Endodermal cell (in vitro differentiated cells): ENCODE measurements around the gene CLEC2L. TPM values are rescaled to one million over a fixed set of nuclear protein-coding genes. Genes with fewer than 3 reads are reported as not detected.

Experiments used
- DNase-seq: peaks from one replicate; pipeline ENCODE4 v3.0.0-alpha.2; 2017
- H3K27ac ChIP-seq: 2 replicates; pipeline ENCODE4 v1.5.1; 2013; ENCODE audit warnings: mild to moderate bottlenecking, low read depth, low read length, moderate library complexity
- H3K27me3 ChIP-seq: 2 replicates; pipeline ENCODE4 v1.6.1; 2013; ENCODE audit warnings: mild to moderate bottlenecking, low read length, moderate library complexity; ENCODE audit not compliant: insufficient read depth, control insufficient read depth, poor library complexity, severe bottlenecking
- H3K36me3 ChIP-seq: 2 replicates; pipeline ENCODE4 v1.7.0; 2013; ENCODE audit warnings: mild to moderate bottlenecking, low read length, moderate library complexity; ENCODE audit not compliant: control insufficient read depth, insufficient read depth
- H3K4me1 ChIP-seq: one replicate; pipeline ENCODE4 v1.7.0; 2013; ENCODE audit warnings: low read length; ENCODE audit not compliant: control insufficient read depth, insufficient read depth
- H3K4me3 ChIP-seq: 2 replicates; pipeline ENCODE4 v1.5.1; 2013; ENCODE audit warnings: mild to moderate bottlenecking, low read length, moderate library complexity
- H3K9ac ChIP-seq: 2 replicates; pipeline ENCODE4 v1.6.1; 2013; ENCODE audit warnings: mild to moderate bottlenecking, low read length, moderate library complexity; ENCODE audit not compliant: poor library complexity, severe bottlenecking; ENCODE audit errors: extremely low read depth
- H3K9me3 ChIP-seq: 2 replicates; pipeline ENCODE4 v1.6.1; 2013; ENCODE audit warnings: mild to moderate bottlenecking, low read length, moderate library complexity; ENCODE audit not compliant: control insufficient read depth
- H3K27ac Mint-ChIP-seq: 2 replicates; pipeline ENCODE4 v1.8.0; 2020; ENCODE audit warnings: mixed read lengths
- H3K27me3 Mint-ChIP-seq: 2 replicates; pipeline ENCODE4 v1.8.0; 2021; ENCODE audit warnings: mild to moderate bottlenecking, mixed read lengths; ENCODE audit not compliant: insufficient read depth
- H3K36me3 Mint-ChIP-seq: 2 replicates; pipeline ENCODE4 v1.8.0; 2020; ENCODE audit warnings: low read depth, mixed read lengths
- H3K4me1 Mint-ChIP-seq: 2 replicates; pipeline ENCODE4 v1.8.0; 2020; ENCODE audit warnings: mixed read lengths
- H3K4me3 Mint-ChIP-seq: 2 replicates; pipeline ENCODE4 v1.8.0; 2020; ENCODE audit warnings: mild to moderate bottlenecking, moderate library complexity, mixed read lengths
- H3K9me3 Mint-ChIP-seq: 2 replicates; pipeline ENCODE4 v1.8.0; 2020; ENCODE audit warnings: mild to moderate bottlenecking, mixed read lengths
- CTCF ChIP-seq: fragments of 200-600 bp; sonication (generic); conservative IDR thresholded peaks from 2 replicates; pipeline ENCODE4 v1.5.0; 2021; ENCODE audit warnings: antibody characterized with exemption, mild to moderate bottlenecking
- WGBS, 2 experiments: methylation state at CpG; one replicate each; pipeline versions ENCODE4 v1.1.5 to v1.1.7; 2013; ENCODE audit warnings: missing lambda C conversion rate in 2 of 2, mixed read lengths in 1 of 2; ENCODE audit not compliant: insufficient coverage in 1 of 2, insufficient read length in 1 of 2; 5-methylcytosine and 5-hydroxymethylcytosine counted together
- total RNA-seq, 2 donors: library from RNA; stranded (reverse); fragmentation: NEBNext Ultra II Directional in 1 of 2; extraction: Animal tissue kit (Norgen Biotek cat#: 25700) in 1 of 2; gene quantifications; 2 replicates in 1 of 2; 3 replicates in 1 of 2; pipeline ENCODE4 v1.2.1, GENCODE V29; 2021

CLEC2L gene
- total RNA-seq, 2 donors from 2014 or later: 1.2 to 1.5 TPM

- H3K27me3 Mint-ChIP-seq: no peaks in the 10 kb centered on the region
- H3K4me1 ChIP-seq: no peaks in the 10 kb centered on the region
- H3K9me3 Mint-ChIP-seq: no peaks in the 10 kb centered on the region
- no peak overlapping the region for H3K4me3 Mint-ChIP-seq
- H3K36me3 Mint-ChIP-seq: peaks cover 69% of the 10 kb centered on the region
- no peak overlapping the region for H3K27ac Mint-ChIP-seq
- H3K27ac ChIP-seq: no peak overlapping the region
- no peak for TF ChIP-seq CTCF
- no peaks in the 10 kb centered on the region for H3K27me3 ChIP-seq
- H3K9ac ChIP-seq: no peak overlapping the region
- H3K4me1 Mint-ChIP-seq: no peaks in the 10 kb centered on the region
- H3K36me3 ChIP-seq: peaks cover 86% of the 10 kb centered on the region
- no peak for DNase-seq
- H3K9me3 ChIP-seq: no peaks in the 10 kb centered on the region
- 94 to 95% methylated on average over 12 to 14 of the region's 14 CpGs for WGBS, 2 experiments
- H3K4me3 ChIP-seq: no peak overlapping the region
Observed at GRCh38 chr7:139582671-139583155, 59.2 kb downstream of the CLEC2L start.

- Histone ChIP-seq H3K4me1 (no peaks in the 10 kb centered on the region), H3K27me3 (no peaks in the 10 kb centered on the region), H3K9ac (no peak overlapping the region), H3K36me3 (peaks cover 88% of the 10 kb centered on the region), H3K4me3 (no peak overlapping the region), H3K9me3 (no peaks in the 10 kb centered on the region), H3K27ac (no peak overlapping the region)
- no peak overlapping the region for H3K4me3 Mint-ChIP-seq
- H3K27me3 Mint-ChIP-seq: no peaks in the 10 kb centered on the region
- H3K36me3 Mint-ChIP-seq: peaks cover 72% of the 10 kb centered on the region
- H3K9me3 Mint-ChIP-seq: no peaks in the 10 kb centered on the region
- no peaks in the 10 kb centered on the region for H3K4me1 Mint-ChIP-seq
- WGBS, 2 experiments: 88 to 92% methylated on average over 10 to 15 of the region's 15 CpGs
- DNase-seq: no peak
- H3K27ac Mint-ChIP-seq: peak overlapping the region; percentile 52
- TF ChIP-seq CTCF: no peak
Observed at GRCh38 chr7:139583826-139584553, 60.5 kb downstream of the CLEC2L start.

- no peaks in the 10 kb centered on the region for H3K27me3 ChIP-seq
- Mint-ChIP-seq H3K4me1 (no peaks in the 10 kb centered on the region), H3K27ac (no peak overlapping the region), H3K36me3 (peaks cover 70% of the 10 kb centered on the region), H3K27me3 (no peaks in the 10 kb centered on the region), H3K4me3 (no peak overlapping the region), H3K9me3 (no peaks in the 10 kb centered on the region)
- H3K9ac ChIP-seq: no peak overlapping the region
- peaks cover 90% of the 10 kb centered on the region for H3K36me3 ChIP-seq
- H3K4me3 ChIP-seq: no peak overlapping the region
- TF ChIP-seq CTCF: no peak
- 70 to 80% methylated on average over 5 of the region's 5 CpGs for WGBS, 2 experiments
- DNase-seq: no peak
- H3K4me1 ChIP-seq: no peaks in the 10 kb centered on the region
- no peak overlapping the region for H3K27ac ChIP-seq
- H3K9me3 ChIP-seq: no peaks in the 10 kb centered on the region
Observed at GRCh38 chr7:139585042-139585441, 61.6 kb downstream of the CLEC2L start.
